ENCODE results near the gene TMEM220.
A peak's percentile ranks its signal among the peaks of the same experiment; 100 is the strongest.
"Not testable (repeated sequence)": the region's sequence is repeated elsewhere in the genome, so short reads cannot be mapped to it uniquely, and the experiment has no call there.

Gene TMEM220

GRCh38 chr17:10743316-10744009 lies 13.6 kb upstream of the TMEM220 start:
- Mint-ChIP-seq H3K27me3 (peaks cover 47% of the 10 kb centered on the region), H3K4me1 (no peaks in the 10 kb centered on the region), H3K9me3 (no peaks in the 10 kb centered on the region), H3K4me3 (no peak overlapping the region), H3K27ac (no peak overlapping the region), H3K36me3 (no peaks in the 10 kb centered on the region)
- no peak for ATAC-seq

- ATAC-seq = no peak
- Mint-ChIP-seq H3K27me3 (peaks cover 41% of the 10 kb centered on the region), H3K27ac (no peak overlapping the region), H3K9me3 (no peaks in the 10 kb centered on the region), H3K4me1 (no peaks in the 10 kb centered on the region), H3K36me3 (no peaks in the 10 kb centered on the region), H3K4me3 (no peak overlapping the region)
Observed at GRCh38 chr17:10742431-10742830, 12.6 kb upstream of the TMEM220 start.

DNA sequence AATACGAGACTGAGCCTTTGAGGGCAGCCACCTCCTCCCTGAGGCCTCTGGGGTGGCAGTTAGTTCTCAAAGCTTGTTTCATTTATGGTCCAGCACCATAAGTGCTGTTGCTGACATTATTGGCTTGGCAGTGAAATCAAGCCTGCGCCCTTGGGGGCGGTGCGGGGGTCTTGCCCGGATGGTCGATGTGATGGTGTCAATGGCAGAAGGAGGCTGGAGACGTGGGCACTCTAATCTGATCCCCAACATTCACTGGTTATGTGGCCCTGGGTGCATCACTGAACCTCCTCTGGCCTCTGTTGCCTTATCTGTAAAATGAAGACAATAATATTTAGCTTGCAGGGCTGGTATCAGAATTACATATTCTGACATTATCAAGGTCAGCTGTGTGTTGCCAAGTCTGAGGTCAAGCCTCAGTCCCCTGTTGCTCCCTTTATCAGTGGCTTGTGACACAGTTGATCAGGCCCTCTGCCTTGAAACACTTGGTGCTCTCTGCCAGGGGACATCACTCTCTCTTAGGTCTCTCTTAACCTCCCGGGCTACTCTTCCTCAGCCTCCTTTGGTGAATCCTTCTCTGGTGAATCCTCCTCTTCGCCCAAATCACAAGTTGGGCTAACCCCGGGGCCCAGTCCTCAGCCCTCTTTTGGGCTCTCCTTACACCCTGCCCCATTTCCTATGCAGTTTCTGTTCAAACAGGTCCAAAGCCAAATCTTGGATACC lies 11.8 kb upstream of the TMEM220 start:
- Mint-ChIP-seq H3K27ac (no peak overlapping the region), H3K9me3 (no peaks in the 10 kb centered on the region), H3K4me3 (no peak overlapping the region), H3K4me1 (peaks cover 6% of the 10 kb centered on the region), H3K27me3 (peaks cover 34% of the 10 kb centered on the region), H3K36me3 (no peaks in the 10 kb centered on the region)
- ATAC-seq = peak; percentile 54

DNA sequence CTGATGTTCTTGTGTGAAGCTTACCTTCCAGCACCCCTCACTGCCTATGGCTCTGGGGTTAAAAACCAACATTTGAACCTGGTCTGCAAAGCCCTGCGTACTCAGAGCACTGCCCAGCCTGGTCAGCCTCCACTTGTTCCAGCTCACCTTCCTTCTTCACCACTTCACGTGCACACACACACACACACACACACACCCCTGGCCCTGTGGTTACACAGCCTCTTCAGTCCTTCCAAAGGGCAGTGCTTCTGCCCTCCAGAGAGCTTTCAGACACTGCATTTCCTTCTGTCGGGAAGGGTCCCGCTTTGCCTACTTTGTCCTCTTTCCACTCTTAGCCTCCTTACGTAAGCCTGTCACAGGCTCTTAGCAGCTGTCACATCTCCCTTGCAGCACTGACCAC lies 9.6 kb upstream of the TMEM220 start:
- peaks cover 27% of the 10 kb centered on the region for H3K27me3 Mint-ChIP-seq
- H3K9me3 Mint-ChIP-seq = no peaks in the 10 kb centered on the region
- H3K4me1 Mint-ChIP-seq = peaks cover 6% of the 10 kb centered on the region
- H3K36me3 Mint-ChIP-seq = no peaks in the 10 kb centered on the region
- no peak for ATAC-seq
- no peak overlapping the region for H3K4me3 Mint-ChIP-seq
- H3K27ac Mint-ChIP-seq = no peak overlapping the region

DNA sequence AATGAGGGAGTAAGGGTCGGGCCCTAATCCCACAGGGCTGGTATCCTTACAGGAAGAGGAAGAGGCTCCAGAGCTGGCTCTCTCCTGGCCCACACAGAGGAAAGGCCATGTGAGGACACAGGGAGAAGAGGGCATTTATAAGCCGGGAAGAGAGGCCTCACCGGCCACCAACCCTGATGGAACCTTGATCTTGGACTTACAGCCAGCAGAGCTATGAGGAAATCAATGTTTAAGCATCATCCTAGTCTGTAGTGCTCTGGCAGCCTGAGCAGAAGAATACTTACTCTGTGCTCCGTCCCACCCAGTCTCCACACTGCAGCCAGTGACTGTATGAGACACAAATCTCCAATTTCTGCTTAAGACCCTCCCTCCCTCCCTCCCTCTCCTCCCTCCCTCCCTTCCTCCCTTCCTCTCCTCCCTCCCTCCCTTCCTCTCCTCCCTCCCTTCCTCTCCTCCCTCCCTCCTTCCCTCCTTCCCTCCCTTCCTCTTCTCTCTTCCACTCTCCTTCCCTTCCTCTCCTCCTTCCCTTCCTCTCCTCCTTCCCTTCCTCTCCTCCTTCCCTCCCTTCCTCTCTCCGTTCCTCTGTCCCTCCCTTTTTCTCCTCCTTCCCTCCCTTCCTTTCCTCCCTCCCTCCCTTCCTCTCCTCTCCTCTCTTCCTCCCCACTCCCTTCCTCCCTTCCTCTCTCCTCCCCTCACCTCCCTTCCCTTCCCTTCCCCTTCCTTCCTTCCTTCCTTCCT lies 8.9 kb upstream of the TMEM220 start:
- Mint-ChIP-seq H3K4me1 (peaks cover 6% of the 10 kb centered on the region), H3K4me3 (no peak overlapping the region), H3K27ac (no peak overlapping the region), H3K36me3 (no peaks in the 10 kb centered on the region), H3K9me3 (no peaks in the 10 kb centered on the region), H3K27me3 (peaks cover 20% of the 10 kb centered on the region)
- ATAC-seq = no peak

GRCh38 chr17:10737736-10738135 lies 7.9 kb upstream of the TMEM220 start:
- ATAC-seq = no peak
- Mint-ChIP-seq H3K27ac (no peak overlapping the region), H3K27me3 (peaks cover 19% of the 10 kb centered on the region), H3K4me1 (peaks cover 6% of the 10 kb centered on the region), H3K4me3 (no peak overlapping the region), H3K9me3 (no peaks in the 10 kb centered on the region), H3K36me3 (no peaks in the 10 kb centered on the region)

DNA sequence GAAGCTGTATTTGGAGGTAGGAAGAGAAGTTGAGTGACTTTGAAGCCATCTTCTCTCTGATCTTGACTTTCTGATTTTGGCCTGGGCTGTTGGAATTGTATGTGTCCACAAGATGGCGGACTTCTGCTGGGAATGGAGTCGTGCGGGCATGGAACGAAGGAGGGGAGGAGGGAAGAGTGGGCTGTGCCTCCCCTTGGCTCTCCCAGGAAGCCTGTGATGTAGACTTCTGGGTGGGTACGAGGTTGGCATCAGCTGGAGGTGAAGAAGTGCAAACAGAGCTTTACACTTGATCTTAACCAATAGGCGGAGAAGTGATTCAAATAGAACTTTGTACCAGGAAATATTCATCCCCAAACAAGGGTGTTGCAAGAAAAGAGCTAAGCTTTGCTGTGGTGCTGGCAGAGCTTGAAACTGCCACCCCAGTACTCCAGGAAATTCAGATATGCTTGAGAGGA lies 7.4 kb upstream of the TMEM220 start:
- Mint-ChIP-seq H3K4me1 (peaks cover 6% of the 10 kb centered on the region), H3K27ac (no peak overlapping the region), H3K4me3 (no peak overlapping the region), H3K36me3 (no peaks in the 10 kb centered on the region), H3K27me3 (peaks cover 19% of the 10 kb centered on the region), H3K9me3 (no peaks in the 10 kb centered on the region)
- no peak for ATAC-seq

GRCh38 chr17:10735821-10736220 lies 6.0 kb upstream of the TMEM220 start:
- H3K36me3 Mint-ChIP-seq = no peaks in the 10 kb centered on the region
- peaks cover 16% of the 10 kb centered on the region for H3K27me3 Mint-ChIP-seq
- no peak for ATAC-seq
- H3K4me1 Mint-ChIP-seq = peaks cover 10% of the 10 kb centered on the region
- H3K27ac Mint-ChIP-seq = no peak overlapping the region
- no peaks in the 10 kb centered on the region for H3K9me3 Mint-ChIP-seq
- no peak overlapping the region for H3K4me3 Mint-ChIP-seq

DNA sequence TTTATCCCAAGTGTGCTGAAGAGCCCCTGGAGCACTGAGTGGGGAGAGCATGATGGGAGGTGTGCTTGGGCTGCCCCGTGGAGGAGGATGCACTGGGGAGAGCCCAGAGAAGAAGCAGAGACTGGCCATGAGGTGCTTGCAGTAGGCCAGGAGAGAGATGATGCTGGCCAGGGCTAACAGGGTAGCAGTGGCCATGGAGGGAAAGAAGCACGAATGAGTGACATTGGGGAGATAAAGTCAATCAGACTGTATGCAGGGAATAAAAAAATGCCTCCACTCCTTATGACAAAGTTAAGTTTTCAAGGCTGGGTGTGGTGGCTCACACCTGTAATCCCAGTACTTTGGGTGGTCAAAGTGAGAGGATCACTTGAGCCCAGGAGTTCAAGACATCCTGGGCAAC lies 5.4 kb upstream of the TMEM220 start:
- no peak for ATAC-seq
- peaks cover 12% of the 10 kb centered on the region for H3K27me3 Mint-ChIP-seq
- H3K9me3 Mint-ChIP-seq = no peaks in the 10 kb centered on the region
- no peak overlapping the region for H3K27ac Mint-ChIP-seq
- no peaks in the 10 kb centered on the region for H3K36me3 Mint-ChIP-seq
- H3K4me3 Mint-ChIP-seq = no peak overlapping the region
- H3K4me1 Mint-ChIP-seq = peaks cover 15% of the 10 kb centered on the region

GRCh38 chr17:10733666-10734065 lies 3.8 kb upstream of the TMEM220 start:
- H3K9me3 Mint-ChIP-seq = no peaks in the 10 kb centered on the region
- H3K4me3 Mint-ChIP-seq = no peak overlapping the region
- no peak for ATAC-seq
- H3K27me3 Mint-ChIP-seq = peaks cover 9% of the 10 kb centered on the region
- H3K36me3 Mint-ChIP-seq = no peaks in the 10 kb centered on the region
- no peak overlapping the region for H3K27ac Mint-ChIP-seq
- H3K4me1 Mint-ChIP-seq = peaks cover 21% of the 10 kb centered on the region

DNA sequence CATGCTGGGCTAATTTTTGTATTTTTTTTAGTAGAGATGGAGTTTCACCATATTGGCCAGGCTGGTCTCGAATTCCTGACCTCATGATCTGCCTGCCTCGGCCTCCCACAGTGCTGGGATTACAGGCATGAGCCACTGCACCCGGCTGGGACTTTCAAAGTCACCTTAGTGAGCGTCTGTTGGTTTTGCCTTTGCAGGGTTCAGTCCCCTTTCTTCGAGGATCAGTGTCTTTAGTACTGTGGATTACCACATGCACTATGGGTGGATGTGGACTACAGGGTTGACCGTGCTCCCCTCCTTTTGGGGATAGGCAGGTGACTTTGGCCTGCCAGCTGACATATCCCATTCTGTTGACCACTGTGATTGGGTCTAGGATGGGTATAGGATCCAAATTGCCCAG lies 2.3 kb upstream of the TMEM220 start:
- not testable (repeated sequence) for H3K9me3 Mint-ChIP-seq, H3K4me3 Mint-ChIP-seq

GRCh38 chr17:10731408-10731879 lies 1.6 kb upstream of the TMEM220 start:
- Mint-ChIP-seq H3K4me1 (peaks cover 16% of the 10 kb centered on the region), H3K4me3 (no peak overlapping the region), H3K9me3 (no peaks in the 10 kb centered on the region), H3K36me3 (no peaks in the 10 kb centered on the region), H3K27ac (no peak overlapping the region), H3K27me3 (peaks cover 9% of the 10 kb centered on the region)
- no peak for ATAC-seq

More for the DNA sequence above, 2.3 kb upstream of the TMEM220 start:
- not testable (repeated sequence) for H3K36me3 Mint-ChIP-seq, ATAC-seq, H3K27ac Mint-ChIP-seq, H3K27me3 Mint-ChIP-seq
- H3K4me1 Mint-ChIP-seq = peaks cover 18% of the 10 kb centered on the region

DNA sequence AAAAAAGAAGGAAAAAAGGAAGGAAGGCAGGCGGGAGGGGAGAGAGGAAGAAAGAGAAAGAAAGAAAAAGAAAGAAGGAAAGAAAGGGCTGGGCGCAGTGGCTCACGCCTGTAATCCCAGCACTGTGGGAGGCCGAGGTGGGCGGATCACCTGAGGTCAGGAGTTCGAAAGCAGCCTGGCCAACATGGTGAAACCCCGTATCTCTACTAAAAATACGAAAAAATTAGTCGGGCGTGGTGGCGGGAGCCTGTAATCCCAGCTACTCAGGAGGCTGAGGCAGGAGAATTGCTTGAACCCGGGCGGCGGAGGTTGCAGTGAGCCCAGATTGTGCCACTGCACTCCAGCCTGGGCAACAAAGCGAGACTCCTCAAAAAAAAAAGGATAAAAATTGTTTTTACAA lies 424 bp upstream of the TMEM220 start:
- Mint-ChIP-seq H3K27ac (peak overlapping the region; percentile 92), H3K4me1 (peaks cover 16% of the 10 kb centered on the region), H3K4me3 (peak overlapping the region; percentile 96)
- not testable (repeated sequence) for ATAC-seq, H3K27me3 Mint-ChIP-seq, H3K36me3 Mint-ChIP-seq, H3K9me3 Mint-ChIP-seq

DNA sequence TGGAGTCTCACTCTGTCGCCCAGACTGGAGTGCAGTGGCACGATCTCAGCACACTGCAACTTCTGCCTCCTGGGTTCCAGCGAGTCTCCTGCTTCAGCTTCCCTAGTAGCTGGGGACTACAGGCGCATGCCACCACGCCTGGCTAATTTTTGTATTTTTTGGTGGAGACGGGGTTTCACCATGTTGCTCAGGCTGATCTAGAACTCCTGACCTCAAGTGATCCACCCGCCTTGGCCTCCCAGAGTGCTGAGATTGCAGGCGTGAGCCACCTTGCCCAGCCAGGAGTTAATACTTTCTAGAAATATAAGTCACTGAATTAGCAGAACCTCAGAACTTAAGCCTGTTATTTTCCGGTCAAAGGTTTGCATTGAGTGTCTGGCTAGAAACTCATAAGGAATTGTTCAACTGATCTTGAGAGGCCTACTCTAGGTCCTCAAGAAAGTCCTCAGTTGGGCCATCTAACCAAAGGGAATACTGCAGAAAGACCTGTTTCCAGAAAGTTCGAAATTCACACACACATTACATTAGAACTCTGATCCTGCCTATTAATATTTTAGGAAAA lies 1.4 kb downstream of the TMEM220 start:
- no peaks in the 10 kb centered on the region for H3K36me3 Mint-ChIP-seq
- H3K9me3 Mint-ChIP-seq = no peaks in the 10 kb centered on the region
- H3K4me1 Mint-ChIP-seq = peaks cover 16% of the 10 kb centered on the region
- ATAC-seq = no peak
- no peak overlapping the region for H3K27ac Mint-ChIP-seq
- H3K27me3 Mint-ChIP-seq = peaks cover 9% of the 10 kb centered on the region
- no peak overlapping the region for H3K4me3 Mint-ChIP-seq

- Mint-ChIP-seq H3K4me1 (peaks cover 16% of the 10 kb centered on the region), H3K36me3 (no peaks in the 10 kb centered on the region), H3K27ac (no peak overlapping the region), H3K27me3 (peaks cover 9% of the 10 kb centered on the region), H3K4me3 (no peak overlapping the region), H3K9me3 (no peaks in the 10 kb centered on the region)
- no peak for ATAC-seq
Observed at GRCh38 chr17:10727192-10727591, 2.6 kb downstream of the TMEM220 start.

Data from stimulated activated memory B cell treated with anti-CD40 and anti-IgM and Interleukin-4, amounts not matched to agents 10 μg/mL and 1 μg/mL and 100 μg/mL, for 72 hours (primary cell).